ENCODE measurements around the gene KRTAP2-1.
"Not testable (repeated sequence)": the region's sequence is repeated elsewhere in the genome, so short reads cannot be mapped to it uniquely, and the experiment has no call there.

The KRTAP2-1 gene

GRCh38 chr17:41065829-41066624, 18.9 kb upstream of the KRTAP2-1 start, which contains the start of gene KRTAP2-4:
Gene KRTAP2-4 (minus strand): TSS chr17:41065879. CDS start chr17:41065845, 34 bp downstream.
- H3K27ac ChIP-seq (ENCODE audit: low read depth, low read length): no peak within 1 kb of the TSS
- no peak within 1 kb of the TSS for H2AK5ac ChIP-seq (ENCODE audit: low read length)
- no peak within 1 kb of the TSS for H3K56ac ChIP-seq (ENCODE audit: low read length)
- H2BK5ac ChIP-seq (ENCODE audit: low read length): no peak within 1 kb of the TSS
- H4K5ac ChIP-seq (ENCODE audit: low read length): no peak within 1 kb of the TSS
- H3K79me2 ChIP-seq (ENCODE audit: control insufficient read depth, insufficient read depth, low read length): no peaks in the 10 kb centered on the region
- H2BK15ac ChIP-seq (replicated peaks; ENCODE audit: low read depth): no peak within 1 kb of the TSS
- H3K4me2 ChIP-seq (ENCODE audit: low read length): no peak within 1 kb of the TSS
- H3K4ac ChIP-seq (ENCODE audit: low read depth, low read length): no peak within 1 kb of the TSS
- no peaks in the 10 kb centered on the region for H3K36me3 ChIP-seq (ENCODE audit: control insufficient read depth, insufficient read depth, low read length)
- no peaks in the 10 kb centered on the region for H3K79me1 ChIP-seq (ENCODE audit: low read length)
- no peak within 1 kb of the TSS for H3K9ac ChIP-seq (ENCODE audit: low read length)
- H3K4me1 ChIP-seq (ENCODE audit: control insufficient read depth, low read depth, low read length): no peaks in the 10 kb centered on the region
- no peaks in the 10 kb centered on the region for H3K27me3 ChIP-seq (ENCODE audit: insufficient read depth, low read length, poor library complexity)
- no CpG with 5 or more reads among the region's 6 CpGs for WGBS (ENCODE audit: extremely low coverage, insufficient coverage, low lambda C conversion rate)
- no peak within 1 kb of the TSS for H3K18ac ChIP-seq (ENCODE audit: low read length)
- H2BK120ac ChIP-seq (ENCODE audit: low read depth, low read length): no peak within 1 kb of the TSS
- no peak for DNase-seq
- no peak within 1 kb of the TSS for H3K23ac ChIP-seq (ENCODE audit: low read length)
- no peak within 1 kb of the TSS for H4K8ac ChIP-seq (ENCODE audit: low read depth, low read length)
- no peak within 1 kb of the TSS for H3K4me3 ChIP-seq (ENCODE audit: low read length)

- not testable (repeated sequence) for H3K23ac ChIP-seq (ENCODE audit: low read length); H3K4ac ChIP-seq (ENCODE audit: low read depth, low read length); H3K9ac ChIP-seq (ENCODE audit: low read length); H3K27ac ChIP-seq (ENCODE audit: low read depth, low read length); H3K56ac ChIP-seq (ENCODE audit: low read length); H3K4me2 ChIP-seq (ENCODE audit: low read length); H3K18ac ChIP-seq (ENCODE audit: low read length); H3K4me3 ChIP-seq (ENCODE audit: low read length); H3K79me1 ChIP-seq (ENCODE audit: low read length); H2BK5ac ChIP-seq (ENCODE audit: low read length); DNase-seq; H2BK120ac ChIP-seq (ENCODE audit: low read depth, low read length); H2BK15ac ChIP-seq (replicated peaks; ENCODE audit: low read depth); H2AK5ac ChIP-seq (ENCODE audit: low read length); H3K27me3 ChIP-seq (ENCODE audit: insufficient read depth, low read length, poor library complexity); H3K36me3 ChIP-seq (ENCODE audit: control insufficient read depth, insufficient read depth, low read length); H4K8ac ChIP-seq (ENCODE audit: low read depth, low read length); H3K79me2 ChIP-seq (ENCODE audit: control insufficient read depth, insufficient read depth, low read length); H4K5ac ChIP-seq (ENCODE audit: low read length); H3K4me1 ChIP-seq (ENCODE audit: control insufficient read depth, low read depth, low read length)
- WGBS (ENCODE audit: extremely low coverage, insufficient coverage, low lambda C conversion rate): no CpG with 5 or more reads among the region's 16 CpGs
Observed at GRCh38 chr17:41065016-41065689, 18.0 kb upstream of the KRTAP2-1 start.

- no peaks in the 10 kb centered on the region for H3K36me3 ChIP-seq (ENCODE audit: control insufficient read depth, insufficient read depth, low read length)
- DNase-seq: no peak
- WGBS (ENCODE audit: extremely low coverage, insufficient coverage, low lambda C conversion rate): no CpG with 5 or more reads among the region's 1 CpG
Observed at GRCh38 chr17:41064301-41064700, 17.2 kb upstream of the KRTAP2-1 start.

GRCh38 chr17:41063449-41063848, 16.3 kb upstream of the KRTAP2-1 start:
- H3K23ac ChIP-seq (ENCODE audit: low read length): no peak overlapping the region
- no peak overlapping the region for H3K27ac ChIP-seq (ENCODE audit: low read depth, low read length)
- H3K4me2 ChIP-seq (ENCODE audit: low read length): no peak overlapping the region
- no peaks in the 10 kb centered on the region for H3K27me3 ChIP-seq (ENCODE audit: insufficient read depth, low read length, poor library complexity)
- DNase-seq: no peak
- no peak overlapping the region for H4K8ac ChIP-seq (ENCODE audit: low read depth, low read length)
- no peaks in the 10 kb centered on the region for H3K79me1 ChIP-seq (ENCODE audit: low read length)
- H2AK5ac ChIP-seq (ENCODE audit: low read length): no peak overlapping the region
- H2BK15ac ChIP-seq (replicated peaks; ENCODE audit: low read depth): no peak overlapping the region
- no CpG with 5 or more reads among the region's 4 CpGs for WGBS (ENCODE audit: extremely low coverage, insufficient coverage, low lambda C conversion rate)
- no peaks in the 10 kb centered on the region for H3K79me2 ChIP-seq (ENCODE audit: control insufficient read depth, insufficient read depth, low read length)
- no peak overlapping the region for H3K4me3 ChIP-seq (ENCODE audit: low read length)
- H3K4me1 ChIP-seq (ENCODE audit: control insufficient read depth, low read depth, low read length): no peaks in the 10 kb centered on the region
- no peak overlapping the region for H3K18ac ChIP-seq (ENCODE audit: low read length)
- no peak overlapping the region for H2BK120ac ChIP-seq (ENCODE audit: low read depth, low read length)
- H4K5ac ChIP-seq (ENCODE audit: low read length): no peak overlapping the region
- no peak overlapping the region for H3K9ac ChIP-seq (ENCODE audit: low read length)
- H3K56ac ChIP-seq (ENCODE audit: low read length): no peak overlapping the region
- H3K4ac ChIP-seq (ENCODE audit: low read depth, low read length): no peak overlapping the region
- H2BK5ac ChIP-seq (ENCODE audit: low read length): no peak overlapping the region
- H3K36me3 ChIP-seq (ENCODE audit: control insufficient read depth, insufficient read depth, low read length): no peaks in the 10 kb centered on the region

More at GRCh38 chr17:41064301-41064700, 17.2 kb upstream of the KRTAP2-1 start:
- H3K9ac ChIP-seq (ENCODE audit: low read length): no peak overlapping the region
- H3K4me1 ChIP-seq (ENCODE audit: control insufficient read depth, low read depth, low read length): no peaks in the 10 kb centered on the region
- H3K4me3 ChIP-seq (ENCODE audit: low read length): no peak overlapping the region
- no peaks in the 10 kb centered on the region for H3K79me2 ChIP-seq (ENCODE audit: control insufficient read depth, insufficient read depth, low read length)
- H3K79me1 ChIP-seq (ENCODE audit: low read length): no peaks in the 10 kb centered on the region
- no peak overlapping the region for H3K4me2 ChIP-seq (ENCODE audit: low read length)
- H2BK15ac ChIP-seq (replicated peaks; ENCODE audit: low read depth): no peak overlapping the region
- H3K18ac ChIP-seq (ENCODE audit: low read length): no peak overlapping the region
- no peak overlapping the region for H4K5ac ChIP-seq (ENCODE audit: low read length)
- no peaks in the 10 kb centered on the region for H3K27me3 ChIP-seq (ENCODE audit: insufficient read depth, low read length, poor library complexity)
- no peak overlapping the region for H4K8ac ChIP-seq (ENCODE audit: low read depth, low read length)
- H2BK120ac ChIP-seq (ENCODE audit: low read depth, low read length): no peak overlapping the region
- no peak overlapping the region for H3K27ac ChIP-seq (ENCODE audit: low read depth, low read length)
- H3K23ac ChIP-seq (ENCODE audit: low read length): no peak overlapping the region
- no peak overlapping the region for H3K4ac ChIP-seq (ENCODE audit: low read depth, low read length)
- no peak overlapping the region for H2BK5ac ChIP-seq (ENCODE audit: low read length)
- H2AK5ac ChIP-seq (ENCODE audit: low read length): no peak overlapping the region
- H3K56ac ChIP-seq (ENCODE audit: low read length): no peak overlapping the region

- Histone ChIP-seq H3K27me3 (ENCODE audit: insufficient read depth, low read length, poor library complexity) (no peaks in the 10 kb centered on the region), H3K27ac (ENCODE audit: low read depth, low read length) (no peak overlapping the region), H2BK120ac (ENCODE audit: low read depth, low read length) (no peak overlapping the region), H2BK5ac (ENCODE audit: low read length) (no peak overlapping the region), H3K36me3 (ENCODE audit: control insufficient read depth, insufficient read depth, low read length) (no peaks in the 10 kb centered on the region), H3K79me1 (ENCODE audit: low read length) (no peaks in the 10 kb centered on the region), H3K4ac (ENCODE audit: low read depth, low read length) (no peak overlapping the region), H2BK15ac (replicated peaks; ENCODE audit: low read depth) (no peak overlapping the region), H4K5ac (ENCODE audit: low read length) (no peak overlapping the region), H3K56ac (ENCODE audit: low read length) (no peak overlapping the region), H3K4me1 (ENCODE audit: control insufficient read depth, low read depth, low read length) (no peaks in the 10 kb centered on the region), H3K79me2 (ENCODE audit: control insufficient read depth, insufficient read depth, low read length) (no peaks in the 10 kb centered on the region), H2AK5ac (ENCODE audit: low read length) (no peak overlapping the region), H3K4me3 (ENCODE audit: low read length) (no peak overlapping the region), H4K8ac (ENCODE audit: low read depth, low read length) (no peak overlapping the region), H3K23ac (ENCODE audit: low read length) (no peak overlapping the region), H3K9ac (ENCODE audit: low read length) (no peak overlapping the region), H3K4me2 (ENCODE audit: low read length) (no peak overlapping the region), H3K18ac (ENCODE audit: low read length) (no peak overlapping the region)
- 100% methylated on average over 1 of the region's 1 CpG for WGBS (ENCODE audit: extremely low coverage, insufficient coverage, low lambda C conversion rate)
- DNase-seq: peak; percentile 10
Observed at GRCh38 chr17:41061964-41062363, 14.8 kb upstream of the KRTAP2-1 start.
